Limb (tissue), 2 donors: ENCODE results near the gene ARCN1.

Source experiments
- DNase-seq, 2 donors: peaks; one replicate each; pipeline ENCODE4 v3.0.0-alpha.2; 2016; ENCODE audit errors: extremely low spot score in 2 of 2

Gene ARCN1

GRCh38 chr11:118620529-118621070 lies 48.4 kb downstream of the ARCN1 start:
- peak in 1 of 2 donors; percentile 34 for DNase-seq

GRCh38 chr11:118621071-118621783 lies 49.0 kb downstream of the ARCN1 start:
- DNase-seq = peak; percentile 90 to 93

- no peak for DNase-seq
These were observed 49.7 kb downstream of the ARCN1 start for GRCh38 chr11:118621784-118622375.

GRCh38 chr11:118622376-118623268 lies 50.4 kb downstream of the ARCN1 start:
- DNase-seq = peak in 1 of 2 donors; percentile 59

- no peak for DNase-seq
These were observed 51.1 kb downstream of the ARCN1 start for GRCh38 chr11:118623269-118623655.

- DNase-seq = no peak
These were observed 53.0 kb downstream of the ARCN1 start for GRCh38 chr11:118625036-118625690.

- no peak for DNase-seq
These were observed 53.8 kb downstream of the ARCN1 start for GRCh38 chr11:118625976-118626375.

GRCh38 chr11:118627566-118627965 lies 55.4 kb downstream of the ARCN1 start:
- DNase-seq = no peak

- DNase-seq = no peak
These were observed 55.8 kb downstream of the ARCN1 start for GRCh38 chr11:118628031-118628430.

GRCh38 chr11:118628432-118628831 lies 56.2 kb downstream of the ARCN1 start:
- DNase-seq = no peak

- DNase-seq = no peak
These were observed 56.8 kb downstream of the ARCN1 start for GRCh38 chr11:118628861-118629549.

GRCh38 chr11:118629761-118630661 lies 57.8 kb downstream of the ARCN1 start:
- DNase-seq = no peak

- no peak for DNase-seq
These were observed 59.1 kb downstream of the ARCN1 start for GRCh38 chr11:118631142-118631909.

GRCh38 chr11:118632577-118633318 lies 60.5 kb downstream of the ARCN1 start:
- DNase-seq = no peak

- no peak for DNase-seq
These were observed 61.1 kb downstream of the ARCN1 start for GRCh38 chr11:118633319-118633690.

- no peak for DNase-seq
These were observed 61.8 kb downstream of the ARCN1 start for GRCh38 chr11:118633979-118634378.

- peak in 1 of 2 donors; percentile 84 for DNase-seq
These were observed 62.4 kb downstream of the ARCN1 start for GRCh38 chr11:118634431-118635236.

- no peak for DNase-seq
These were observed 63.0 kb downstream of the ARCN1 start for GRCh38 chr11:118635237-118635591.
